Measurements from ENCODE around the gene RTL5.

RTL5 gene

GRCh38 chrX:72114807-72115206 is 16.9 kb downstream of the RTL5 start:
- Histone ChIP-seq H3K4me1 (ENCODE audit: insufficient read depth, low read length, severe bottlenecking) (no peaks in the 10 kb centered on the region), H3K79me2 (ENCODE audit: insufficient read depth, low read length) (no peaks in the 10 kb centered on the region), H4K20me1 (ENCODE audit: insufficient read depth, low read length) (no peaks in the 10 kb centered on the region), H3K36me3 (ENCODE audit: insufficient read depth, low read length) (no peaks in the 10 kb centered on the region), H3K27me3 (ENCODE audit: insufficient read depth, low read length) (no peaks in the 10 kb centered on the region), H3K9ac (ENCODE audit: low read length) (no peak overlapping the region), H3K4me2 (ENCODE audit: low read length) (no peak overlapping the region), H3K4me3 (ENCODE audit: low read depth, low read length, poor library complexity, severe bottlenecking) (no peak overlapping the region), H3K27ac (ENCODE audit: low read depth, low read length, poor library complexity, severe bottlenecking) (no peak overlapping the region), H3F3A (ENCODE audit: insufficient read depth, low read length) (no peaks in the 10 kb centered on the region), H3K9me2 (ENCODE audit: low read depth, low read length) (no peaks in the 10 kb centered on the region), H3K9me3 (ENCODE audit: low read length) (no peaks in the 10 kb centered on the region), H2AFZ (ENCODE audit: low read length) (no peak overlapping the region)
- no peak for TF ChIP-seq CTCF (IDR thresholded peaks at IDR 0.05; ENCODE audit: low read length)
- no peak for TF ChIP-seq EZH2 (IDR thresholded peaks at IDR 0.05; ENCODE audit: borderline replicate concordance, low read length)

GRCh38 chrX:72114306-72114705 is 17.4 kb downstream of the RTL5 start:
- Histone ChIP-seq H3K9me2 (ENCODE audit: low read depth, low read length) (no peaks in the 10 kb centered on the region), H3K4me2 (ENCODE audit: low read length) (no peak overlapping the region), H3K36me3 (ENCODE audit: insufficient read depth, low read length) (no peaks in the 10 kb centered on the region), H3K9ac (ENCODE audit: low read length) (no peak overlapping the region), H3K9me3 (ENCODE audit: low read length) (no peaks in the 10 kb centered on the region), H3K79me2 (ENCODE audit: insufficient read depth, low read length) (no peaks in the 10 kb centered on the region), H4K20me1 (ENCODE audit: insufficient read depth, low read length) (no peaks in the 10 kb centered on the region), H3K27me3 (ENCODE audit: insufficient read depth, low read length) (no peaks in the 10 kb centered on the region), H3K27ac (ENCODE audit: low read depth, low read length, poor library complexity, severe bottlenecking) (no peak overlapping the region), H2AFZ (ENCODE audit: low read length) (no peak overlapping the region), H3F3A (ENCODE audit: insufficient read depth, low read length) (no peaks in the 10 kb centered on the region), H3K4me3 (ENCODE audit: low read depth, low read length, poor library complexity, severe bottlenecking) (no peak overlapping the region), H3K4me1 (ENCODE audit: insufficient read depth, low read length, severe bottlenecking) (no peaks in the 10 kb centered on the region)
- TF ChIP-seq EZH2 (IDR thresholded peaks at IDR 0.05; ENCODE audit: borderline replicate concordance, low read length), result no peak
- TF ChIP-seq CTCF (IDR thresholded peaks at IDR 0.05; ENCODE audit: low read length), result no peak

GRCh38 chrX:72113461-72113860 is 18.3 kb downstream of the RTL5 start:
- Histone ChIP-seq H3K4me3 (ENCODE audit: low read depth, low read length, poor library complexity, severe bottlenecking) (no peak overlapping the region), H3K9ac (ENCODE audit: low read length) (no peak overlapping the region), H3K4me1 (ENCODE audit: insufficient read depth, low read length, severe bottlenecking) (no peaks in the 10 kb centered on the region), H3K27me3 (ENCODE audit: insufficient read depth, low read length) (no peaks in the 10 kb centered on the region), H3K9me3 (ENCODE audit: low read length) (no peaks in the 10 kb centered on the region), H3K27ac (ENCODE audit: low read depth, low read length, poor library complexity, severe bottlenecking) (no peak overlapping the region), H3K79me2 (ENCODE audit: insufficient read depth, low read length) (no peaks in the 10 kb centered on the region), H3K4me2 (ENCODE audit: low read length) (no peak overlapping the region), H2AFZ (ENCODE audit: low read length) (no peak overlapping the region), H3F3A (ENCODE audit: insufficient read depth, low read length) (no peaks in the 10 kb centered on the region), H4K20me1 (ENCODE audit: insufficient read depth, low read length) (no peaks in the 10 kb centered on the region), H3K36me3 (ENCODE audit: insufficient read depth, low read length) (no peaks in the 10 kb centered on the region), H3K9me2 (ENCODE audit: low read depth, low read length) (no peaks in the 10 kb centered on the region)
- TF ChIP-seq CTCF (IDR thresholded peaks at IDR 0.05; ENCODE audit: low read length), result no peak
- TF ChIP-seq EZH2 (IDR thresholded peaks at IDR 0.05; ENCODE audit: borderline replicate concordance, low read length), result no peak
